H1 (cell line): Measurements from ENCODE around the gene ENDOG. TPM values are rescaled to one million over a fixed set of nuclear protein-coding genes. Genes with fewer than 3 reads are reported as not detected.
"Not testable (repeated sequence)": the region's sequence is repeated elsewhere in the genome, so short reads cannot be mapped to it uniquely, and the experiment has no call there.

Experiments used
- CTCF ChIA-PET: fragments of 300-600 bp; sonication (Branson Sonifier 250); formaldehyde crosslinking; loops from one replicate; lab custom pipeline; 2021; ENCODE audit not compliant: partially characterized antibody; lab: Charles Lee
- POLR2A ChIA-PET: fragments of 300-600 bp; sonication (Branson Sonifier 250); formaldehyde crosslinking; loops from one replicate; lab custom pipeline; 2021; ENCODE audit warnings: inconsistent platforms; ENCODE audit not compliant: partially characterized antibody; lab: Charles Lee
- DNase-seq, 2 experiments: peaks; one replicate each; pipeline versions ENCODE4 v3.0.0 to v3.0.0-alpha.2; 2010 to 2022; ENCODE audit warnings: low spot score in 2 of 2, low read depth in 1 of 2, mixed read lengths in 1 of 2
- FAIRE-seq: peaks from 2 replicates; lab custom pipeline; 2011; peaks lifted over from hg19 to GRCh38; lab: Jason Lieb, UNC
- H2AFZ ChIP-seq: 2 replicates; pipeline ENCODE4 v1.8.1; 2012; ENCODE audit warnings: low read length, inconsistent platforms
- H2AK5ac ChIP-seq: 2 replicates; pipeline ENCODE4 v1.6.1; 2013; ENCODE audit warnings: low read depth, low read length
- H2BK120ac ChIP-seq: replicated peaks from 2 replicates; pipeline ENCODE3; 2013; ENCODE audit warnings: low read depth, low read length, inconsistent platforms
- H2BK12ac ChIP-seq: 2 replicates; pipeline ENCODE4 v1.6.1; 2013; ENCODE audit warnings: low read depth, low read length
- H2BK15ac ChIP-seq: 2 replicates; pipeline ENCODE4 v1.6.1; 2013; ENCODE audit warnings: low read length
- H2BK20ac ChIP-seq: 2 replicates; pipeline ENCODE4 v1.6.1; 2013; ENCODE audit warnings: low read length
- H2BK5ac ChIP-seq: 2 replicates; pipeline ENCODE4 v1.6.1; 2013; ENCODE audit warnings: low read depth, low read length
- H3K14ac ChIP-seq: 2 replicates; pipeline ENCODE4 v1.6.1; 2013; ENCODE audit warnings: inconsistent platforms; ENCODE audit not compliant: insufficient read length
- H3K18ac ChIP-seq: 2 replicates; pipeline ENCODE4 v1.6.1; 2013; ENCODE audit warnings: low read length; ENCODE audit errors: extremely low read depth
- H3K23ac ChIP-seq: 2 replicates; pipeline ENCODE4 v1.6.1; 2013; ENCODE audit warnings: inconsistent platforms; ENCODE audit not compliant: insufficient read length
- H3K23me2 ChIP-seq: 2 replicates; pipeline ENCODE4 v1.6.1; 2013; ENCODE audit warnings: low read depth, low read length
- H3K27ac ChIP-seq: 2 replicates; pipeline ENCODE4 v1.6.1; 2011; ENCODE audit warnings: low read depth, low read length, inconsistent platforms
- H3K27me3 ChIP-seq, 4 experiments: replicated peaks in 1 of 4; 1 replicate in 1 of 4; 2 replicates in 3 of 4; pipeline versions ENCODE4 v1.6.1 to v1.8.1; 2011 to 2013; ENCODE audit warnings: low read length in 3 of 4, mild to moderate bottlenecking in 3 of 4, inconsistent platforms in 2 of 4, mixed read lengths in 2 of 4, moderate library complexity in 1 of 4; ENCODE audit not compliant: control insufficient read depth in 3 of 4, insufficient read depth in 3 of 4; ENCODE audit errors: extremely low read depth in 1 of 4
- H3K36me3 ChIP-seq, 4 experiments: 2 replicates each; pipeline versions ENCODE4 v1.6.1 to v1.8.1; 2011 to 2013; ENCODE audit warnings: mild to moderate bottlenecking in 4 of 4, low read length in 3 of 4, moderate library complexity in 2 of 4, control low read depth in 1 of 4, inconsistent platforms in 1 of 4; ENCODE audit not compliant: insufficient read depth in 4 of 4, control insufficient read depth in 2 of 4
- H3K4ac ChIP-seq: replicated peaks from 2 replicates; pipeline ENCODE3; 2013; ENCODE audit warnings: low read length, low read depth, mixed read lengths, inconsistent platforms; ENCODE audit not compliant: insufficient read length
- H3K4me1 ChIP-seq, 4 experiments: replicated peaks in 1 of 4; 1 replicate in 1 of 4; 2 replicates in 3 of 4; pipeline versions ENCODE4 v1.6.1 to v1.8.1; 2011 to 2013; ENCODE audit warnings: low read length in 3 of 4, inconsistent platforms in 2 of 4, mixed read lengths in 1 of 4; ENCODE audit not compliant: insufficient read depth in 4 of 4, control insufficient read depth in 3 of 4
- H3K4me2 ChIP-seq, 2 experiments: 2 replicates each; pipeline versions ENCODE4 v1.6.1 to v1.8.1; 2011 to 2013; ENCODE audit warnings: low read depth in 2 of 2, low read length in 2 of 2, control low read depth in 1 of 2, inconsistent platforms in 1 of 2, mild to moderate bottlenecking in 1 of 2; ENCODE audit not compliant: insufficient read depth in 1 of 2
- H3K4me3 ChIP-seq, 4 experiments: fragments of 200-600, 300-600 bp in 1 of 4; sonication (generic), shearing (Covaris generic), sonication (Bioruptor Twin) in 1 of 4; 2 replicates each; pipeline versions ENCODE4 v1.5.1 to v1.8.1; 2011 to 2016; ENCODE audit warnings: low read length in 4 of 4, low read depth in 3 of 4, control low read depth in 2 of 4, inconsistent platforms in 2 of 4, mild to moderate bottlenecking in 2 of 4, mixed read lengths in 1 of 4, moderate library complexity in 1 of 4; ENCODE audit not compliant: insufficient read depth in 2 of 4; ENCODE audit errors: extremely low read depth in 1 of 4
- H3K56ac ChIP-seq: replicated peaks from 2 replicates; pipeline ENCODE3; 2013; ENCODE audit warnings: low read depth, mild to moderate bottlenecking, mixed read lengths, low read length, inconsistent platforms; ENCODE audit not compliant: insufficient read length
- H3K79me1 ChIP-seq: 2 replicates; pipeline ENCODE4 v1.6.1; 2013; ENCODE audit warnings: low read depth, low read length, control low read depth
- H3K79me2 ChIP-seq, 2 experiments: 2 replicates each; pipeline versions ENCODE4 v1.6.1 to v1.8.1; 2012 to 2013; ENCODE audit warnings: low read length in 2 of 2, mild to moderate bottlenecking in 2 of 2, inconsistent platforms in 1 of 2; ENCODE audit not compliant: insufficient read depth in 2 of 2, control insufficient read depth in 1 of 2
- H3K9ac ChIP-seq, 4 experiments: replicated peaks in 1 of 4; 1 replicate in 1 of 4; 2 replicates in 3 of 4; pipeline versions ENCODE4 v1.6.1 to v1.8.1; 2011 to 2013; ENCODE audit warnings: low read depth in 3 of 4, low read length in 3 of 4, control low read depth in 2 of 4, mild to moderate bottlenecking in 2 of 4, moderate library complexity in 2 of 4, inconsistent platforms in 1 of 4; ENCODE audit errors: extremely low read depth in 1 of 4
- H3K9me3 ChIP-seq, 2 experiments: 2 replicates each; pipeline versions ENCODE4 v1.6.1 to v1.8.1; 2012 to 2013; ENCODE audit warnings: mild to moderate bottlenecking in 2 of 2, moderate library complexity in 2 of 2, control low read depth in 1 of 2, inconsistent platforms in 1 of 2, low read depth in 1 of 2, low read length in 1 of 2, mixed read lengths in 1 of 2; ENCODE audit not compliant: insufficient read depth in 2 of 2
- H4K20me1 ChIP-seq, 2 experiments: replicated peaks in 1 of 2; 2 replicates each; pipeline versions ENCODE3 to v1.8.1; 2011 to 2013; ENCODE audit warnings: inconsistent platforms in 2 of 2, low read length in 2 of 2, mild to moderate bottlenecking in 1 of 2; ENCODE audit not compliant: insufficient read depth in 2 of 2, control insufficient read depth in 1 of 2
- H4K5ac ChIP-seq: 2 replicates; pipeline ENCODE4 v1.6.1; 2013; ENCODE audit warnings: low read length, low read depth, mixed read lengths, inconsistent platforms; ENCODE audit not compliant: insufficient read length
- H4K8ac ChIP-seq: 2 replicates; pipeline ENCODE4 v1.8.0; 2013; ENCODE audit warnings: mild to moderate bottlenecking, moderate library complexity, low read length, inconsistent platforms; ENCODE audit not compliant: insufficient read depth; ENCODE audit errors: extremely low read depth
- H4K91ac ChIP-seq: replicated peaks from 2 replicates; pipeline ENCODE3; 2013; ENCODE audit warnings: low read length, mixed read lengths, inconsistent platforms; ENCODE audit not compliant: insufficient read length
- MAX ChIP-seq: IDR thresholded peaks from 2 replicates; pipeline ENCODE4 v1.6.1; 2012; ENCODE audit warnings: inconsistent platforms
- WGBS, 2 experiments: shearing (Covaris generic) in 1 of 2; methylation state at CpG; one replicate each; pipeline versions ENCODE4 v1.1.6 to v1.1.7; 2013 to 2015; ENCODE audit warnings: low lambda C conversion rate in 2 of 2, mixed read lengths in 2 of 2, inconsistent platforms in 1 of 2, low coverage in 1 of 2, missing lambda C conversion rate in 1 of 2; ENCODE audit not compliant: insufficient replicate concordance in 2 of 2, insufficient coverage in 1 of 2, insufficient read length in 1 of 2; ENCODE audit errors: extremely low coverage in 1 of 2, missing lambda C conversion rate in 1 of 2; 5-methylcytosine and 5-hydroxymethylcytosine counted together
- polyA plus RNA-seq, 7 experiments: library from polyadenylated mRNA; depleted of rRNA in 3 of 7; stranded (reverse) in 5 of 7; unstranded in 2 of 7; fragments of >200 nt in 5 of 7; fragments of 200-250 nt in 2 of 7; gene quantifications; 1 replicate in 5 of 7; 2 replicates in 1 of 7; 4 replicates in 1 of 7; pipeline versions ENCODE4 v1.2.1 to v1.2.3, GENCODE V29; 2011 to 2013; ENCODE audit warnings: missing spikeins in 2 of 7, mixed read lengths in 2 of 7
- total RNA-seq: library from RNA; stranded (reverse); fragmentation: NEBNext Ultra II Directional; extraction: Animal tissue kit (Norgen Biotek cat#: 25700); gene quantifications from 2 replicates; pipeline ENCODE4 v1.2.1, GENCODE V29; 2021

Gene ENDOG
- total and polyA plus RNA-seq, 2 of the 8 experiments (the other 6 are each of a cell fraction or from before 2014, with no cell fraction given), result 17.5 to 23.4 TPM

GRCh38 chr9:128792978-128793686 lies 25.2 kb upstream of the ENDOG start (continued):
- no peak for TF ChIP-seq MAX
- TF ChIP-seq, all 59 proteins: peak for 0

GRCh38 chr9:128794961-128795360 lies 23.3 kb upstream of the ENDOG start:
- DNase-seq, H3K23ac ChIP-seq, H3K23me2 ChIP-seq, H3K18ac ChIP-seq, H4K91ac ChIP-seq, H4K5ac ChIP-seq, H2BK15ac ChIP-seq, H2BK120ac ChIP-seq, H3K27ac ChIP-seq, H3K27me3 ChIP-seq, H3K56ac ChIP-seq, H2AFZ ChIP-seq, H3K79me1 ChIP-seq, H3K4ac ChIP-seq, H3K79me2 ChIP-seq, H3K4me1 ChIP-seq, H2BK12ac ChIP-seq, H4K20me1 ChIP-seq, H2AK5ac ChIP-seq, H3K14ac ChIP-seq, H2BK5ac ChIP-seq, FAIRE-seq, H3K9me3 ChIP-seq, H2BK20ac ChIP-seq, H3K4me3 ChIP-seq, H3K4me2 ChIP-seq, H4K8ac ChIP-seq, H3K9ac ChIP-seq: not testable (repeated sequence)
- ChIA-PET POLR2A (interaction anchor here (0.8 to 4.8 kb wide), 3 partner anchors 24 to 71 kb away, joined by 3 to 21 read pairs (median 3); partner anchors contain the start of genes ENDOG and ZDHHC12), CTCF (interaction anchor here (0.6 to 1.6 kb wide), 7 partner anchors 14 to 258 kb away, joined by 3 to 6 read pairs (median 3); no protein-coding TSS in a partner anchor)
- 50% methylated on average over 2 of the region's 2 CpGs; no CpG with 5 or more reads in 1 of the 2 experiments for WGBS, 2 experiments
- H3K36me3 ChIP-seq, result peaks cover 8 to 20% (median 14%) of the 10 kb centered on the region in 4 experiments; a peak in 7 of 8 replicates
